Measurements from ENCODE around the gene SAPCD2. TPM values are rescaled to one million over a fixed set of nuclear protein-coding genes. Genes with fewer than 3 reads are reported as not detected.

SAPCD2 gene
- total and polyA plus RNA-seq, 4 donors = 1.3 to 2.1 (median 1.6) TPM

- no peaks in the 10 kb centered on the region for H3K36me3 ChIP-seq (ENCODE audit: control insufficient read depth in 4 of 4, insufficient read depth in 4 of 4, low read length in 4 of 4)
- H3K9me3 ChIP-seq (ENCODE audit: control insufficient read depth in 4 of 4, insufficient read depth in 3 of 4, low read length in 3 of 4) = no peaks in the 10 kb centered on the region
- TF ChIP-seq, protein P1, sequence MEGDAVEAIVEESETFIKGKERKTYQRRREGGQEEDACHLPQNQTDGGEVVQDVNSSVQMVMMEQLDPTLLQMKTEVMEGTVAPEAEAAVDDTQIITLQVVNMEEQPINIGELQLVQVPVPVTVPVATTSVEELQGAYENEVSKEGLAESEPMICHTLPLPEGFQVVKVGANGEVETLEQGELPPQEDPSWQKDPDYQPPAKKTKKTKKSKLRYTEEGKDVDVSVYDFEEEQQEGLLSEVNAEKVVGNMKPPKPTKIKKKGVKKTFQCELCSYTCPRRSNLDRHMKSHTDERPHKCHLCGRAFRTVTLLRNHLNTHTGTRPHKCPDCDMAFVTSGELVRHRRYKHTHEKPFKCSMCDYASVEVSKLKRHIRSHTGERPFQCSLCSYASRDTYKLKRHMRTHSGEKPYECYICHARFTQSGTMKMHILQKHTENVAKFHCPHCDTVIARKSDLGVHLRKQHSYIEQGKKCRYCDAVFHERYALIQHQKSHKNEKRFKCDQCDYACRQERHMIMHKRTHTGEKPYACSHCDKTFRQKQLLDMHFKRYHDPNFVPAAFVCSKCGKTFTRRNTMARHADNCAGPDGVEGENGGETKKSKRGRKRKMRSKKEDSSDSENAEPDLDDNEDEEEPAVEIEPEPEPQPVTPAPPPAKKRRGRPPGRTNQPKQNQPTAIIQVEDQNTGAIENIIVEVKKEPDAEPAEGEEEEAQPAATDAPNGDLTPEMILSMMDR (IDR thresholded peaks at IDR 0.05; ENCODE audit: control extremely low read depth, extremely low read depth) = no peak
- H3K9ac ChIP-seq (ENCODE audit: insufficient read depth in 1 of 2, low read length in 2 of 2) = peak overlapping the region; percentile 5 to 17
- H3K4me3 ChIP-seq = no peak overlapping the region
- H3K27me3 ChIP-seq (ENCODE audit: control insufficient read depth in 3 of 3, insufficient read depth in 3 of 3, low read length in 2 of 3) = no peaks in the 10 kb centered on the region
- no peak for DNase-seq
- 13 to 26% methylated on average over 6 of the region's 6 CpGs for WGBS, 2 donors
- H3K27ac ChIP-seq (ENCODE audit: low read depth in 1 of 2, low read length in 1 of 2) = peak overlapping the region; percentile 4 to 6
- H3K4me1 ChIP-seq (ENCODE audit: control insufficient read depth in 5 of 5, insufficient read depth in 5 of 5, low read length in 5 of 5) = peaks cover 0 to 23% (median 0%) of the 10 kb centered on the region in 5 donors
- peak; percentile 8 for ATAC-seq (ENCODE audit: insufficient read depth, low FRiP score)
These were observed 534 bp upstream of the SAPCD2 start for GRCh38 chr9:137070906-137071275.

DNA sequence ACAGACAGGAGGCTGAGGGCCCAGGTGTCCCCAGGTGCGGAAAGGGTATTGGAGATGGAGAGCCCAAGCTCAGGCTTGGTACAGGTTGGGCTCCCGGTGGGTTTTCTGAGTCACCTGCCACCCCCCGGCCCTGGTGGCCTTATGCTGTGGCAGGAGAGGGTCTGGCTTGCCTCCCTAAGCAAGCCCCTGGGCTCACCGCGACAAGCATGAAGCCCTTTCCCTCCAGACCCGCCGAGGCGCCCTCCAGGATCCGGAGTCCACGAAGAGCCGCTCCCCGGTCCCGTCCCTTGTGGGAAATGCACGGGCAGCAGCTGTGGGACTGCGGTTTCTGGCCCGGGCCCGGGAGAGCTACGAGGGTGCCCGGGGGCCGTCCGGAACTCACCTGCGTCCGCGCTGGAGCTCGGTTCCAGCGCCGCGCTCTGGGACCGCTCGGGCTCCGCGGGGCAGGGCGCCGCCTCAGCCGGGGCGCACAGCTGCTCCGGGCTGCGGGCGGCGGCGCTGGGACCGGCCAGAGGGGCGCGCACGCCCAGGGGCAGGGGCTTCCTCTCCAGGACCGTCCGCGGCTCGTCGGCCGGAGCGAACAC, 757 bp downstream of the SAPCD2 start:
- no peaks in the 10 kb centered on the region for H3K36me3 ChIP-seq (ENCODE audit: control insufficient read depth in 4 of 4, insufficient read depth in 4 of 4, low read length in 4 of 4)
- H3K9me3 ChIP-seq (ENCODE audit: control insufficient read depth in 4 of 4, insufficient read depth in 3 of 4, low read length in 3 of 4) = no peaks in the 10 kb centered on the region
- no peak overlapping the region for H3K9ac ChIP-seq (ENCODE audit: insufficient read depth in 1 of 2, low read length in 2 of 2)
- WGBS, 2 donors = 6 to 9% methylated on average over 33 to 52 of the region's 52 CpGs
- TF ChIP-seq, protein P1 (IDR thresholded peaks at IDR 0.05; ENCODE audit: control extremely low read depth, extremely low read depth) = no peak
- ATAC-seq (ENCODE audit: insufficient read depth, low FRiP score) = no peak
- H3K4me3 ChIP-seq = no peak overlapping the region
- no peak for DNase-seq
- H3K27me3 ChIP-seq (ENCODE audit: control insufficient read depth in 3 of 3, insufficient read depth in 3 of 3, low read length in 2 of 3) = no peaks in the 10 kb centered on the region
- H3K4me1 ChIP-seq (ENCODE audit: control insufficient read depth in 5 of 5, insufficient read depth in 5 of 5, low read length in 5 of 5) = peaks cover 0 to 23% (median 0%) of the 10 kb centered on the region in 5 donors
- no peak overlapping the region for H3K27ac ChIP-seq (ENCODE audit: low read depth in 1 of 2, low read length in 1 of 2)

DNA sequence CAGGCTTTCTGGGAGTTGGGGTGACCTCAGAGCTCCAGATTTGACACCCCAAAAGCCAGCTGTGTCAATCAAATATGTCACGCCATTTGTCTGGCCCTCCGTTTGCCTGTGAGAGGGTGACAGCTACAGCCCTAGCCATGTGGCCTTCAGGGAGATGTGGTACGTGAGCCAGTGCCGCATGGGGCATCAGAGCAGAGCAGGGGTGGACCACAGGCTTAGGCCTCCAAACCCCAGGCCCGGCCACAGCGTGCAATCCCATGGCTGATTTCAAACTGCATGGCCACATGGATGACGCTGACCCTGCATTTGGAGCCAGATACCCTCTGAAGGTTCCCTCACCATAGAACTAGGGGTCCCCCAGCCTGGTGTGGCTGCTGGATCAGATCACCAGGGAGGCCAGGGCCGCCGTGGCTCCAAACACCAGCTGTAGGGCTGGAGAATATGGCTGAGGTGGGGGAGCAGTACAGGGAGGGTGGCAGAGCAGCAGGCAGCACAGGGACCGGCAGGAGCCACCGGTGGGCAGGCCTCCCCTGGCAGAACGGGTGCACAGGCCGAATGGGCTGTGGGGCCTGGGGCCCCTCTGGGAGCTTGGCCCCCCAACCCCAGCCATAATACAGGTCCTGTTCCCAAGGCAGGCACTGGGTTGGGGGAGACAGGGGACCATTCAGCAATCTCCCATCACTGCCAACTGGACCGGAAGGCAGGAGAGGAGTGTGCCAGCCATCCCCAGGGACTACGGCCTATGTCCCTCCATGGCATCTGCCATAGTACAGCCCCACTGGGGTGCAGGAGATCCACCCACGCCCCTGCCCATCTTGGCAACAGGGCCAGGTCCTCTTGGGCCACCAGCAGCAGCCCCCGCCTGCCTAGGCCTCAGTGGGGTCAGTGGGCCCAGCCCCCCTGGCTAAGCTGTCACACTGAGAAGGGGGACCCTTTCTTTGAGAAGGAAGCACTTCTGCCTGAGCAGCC, 1.5 kb downstream of the SAPCD2 start:
- peaks cover 0 to 23% (median 0%) of the 10 kb centered on the region in 5 donors for H3K4me1 ChIP-seq (ENCODE audit: control insufficient read depth in 5 of 5, insufficient read depth in 5 of 5, low read length in 5 of 5)
- ATAC-seq (ENCODE audit: insufficient read depth, low FRiP score) (no peak), DNase-seq (no peak)
- 91 to 94% methylated on average over 16 to 17 of the region's 17 CpGs for WGBS, 2 donors
- H3K9me3 ChIP-seq (ENCODE audit: control insufficient read depth in 4 of 4, insufficient read depth in 3 of 4, low read length in 3 of 4) = no peaks in the 10 kb centered on the region
- H3K27ac ChIP-seq (ENCODE audit: low read depth in 1 of 2, low read length in 1 of 2) = no peak overlapping the region
- H3K9ac ChIP-seq (ENCODE audit: insufficient read depth in 1 of 2, low read length in 2 of 2) = no peak overlapping the region
- no peak overlapping the region for H3K4me3 ChIP-seq
- TF ChIP-seq, protein P1 (IDR thresholded peaks at IDR 0.05; ENCODE audit: control extremely low read depth, extremely low read depth) = no peak
- no peaks in the 10 kb centered on the region for H3K36me3 ChIP-seq (ENCODE audit: control insufficient read depth in 4 of 4, insufficient read depth in 4 of 4, low read length in 4 of 4)
- H3K27me3 ChIP-seq (ENCODE audit: control insufficient read depth in 3 of 3, insufficient read depth in 3 of 3, low read length in 2 of 3) = no peaks in the 10 kb centered on the region

Measured in lung (tissue), 12 donors.